Activated gamma-delta T cell (primary cell): ENCODE results near the gene RFX8.

Experiments
- DNase-seq: peaks from one replicate; lab custom pipeline; 2025; lab: John Stamatoyannopoulos, UW

The RFX8 gene

DNA sequence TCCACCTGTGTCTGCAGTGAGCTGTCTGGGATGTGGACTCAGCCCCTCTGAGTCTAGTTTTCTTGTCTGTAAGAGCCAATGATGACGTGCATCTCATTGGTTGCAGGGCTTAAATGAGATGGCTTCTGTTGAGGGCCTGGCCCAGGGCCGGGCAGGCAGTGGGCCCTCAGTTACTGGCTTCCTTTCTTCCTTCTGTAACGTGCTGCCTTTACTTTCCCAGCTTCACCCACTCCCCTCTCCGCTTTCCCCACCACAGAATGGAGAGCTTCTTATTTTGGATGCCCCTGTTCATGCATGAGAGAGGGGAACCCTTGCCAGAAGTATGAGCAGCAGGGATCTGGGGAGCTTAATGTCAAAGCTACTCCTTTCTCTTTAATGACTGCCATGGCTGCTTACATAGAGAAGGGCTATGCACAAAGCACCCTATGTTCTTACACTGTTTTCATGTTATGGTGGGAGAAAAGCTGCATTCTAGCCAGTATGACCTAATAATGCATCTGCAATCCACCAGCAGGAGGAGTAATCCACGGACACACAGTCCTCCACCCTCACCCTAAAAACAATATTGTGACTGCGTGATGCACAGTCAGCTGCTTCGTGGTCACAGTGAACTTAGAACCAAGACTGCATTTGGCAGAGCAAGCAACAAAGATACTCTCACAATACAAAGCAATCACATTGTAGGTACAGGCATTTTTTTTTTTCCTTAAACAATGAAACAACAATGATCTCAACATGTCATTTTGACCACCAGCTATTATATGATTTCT lies 124.8 kb downstream of the RFX8 start:
- DNase-seq = no peak

DNA sequence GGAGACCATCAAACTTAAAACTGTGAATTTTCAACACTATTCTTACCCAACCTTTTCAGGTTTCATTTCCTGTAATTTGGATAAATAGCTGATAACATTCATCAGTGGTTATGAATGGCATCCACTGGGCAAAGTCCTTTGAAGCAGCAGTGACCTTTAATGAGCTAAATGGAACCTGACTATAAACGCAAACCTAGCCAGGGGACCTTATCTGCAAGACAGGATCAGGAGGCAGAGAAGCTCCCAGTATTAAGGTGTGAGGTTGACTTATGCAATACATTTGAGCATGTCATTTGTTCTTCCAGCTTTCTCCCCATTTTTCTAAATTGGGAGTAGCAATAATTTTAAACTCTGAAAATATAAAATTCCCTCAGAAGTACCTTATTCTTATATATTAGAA lies 126.0 kb downstream of the RFX8 start:
- no peak for DNase-seq
